Smooth muscle cell (in vitro differentiated cells): ENCODE measurements around the gene IL3RA. TPM values are rescaled to one million over a fixed set of nuclear protein-coding genes. Genes with fewer than 3 reads are reported as not detected.

Source experiments
- DNase-seq: peaks from one replicate; lab custom pipeline; 2025; ENCODE audit not compliant: unreplicated experiment; lab: John Stamatoyannopoulos, UW
- H2AFZ ChIP-seq: fragments of 200-600 bp; sonication (generic); 2 replicates; pipeline ENCODE4 v1.6.0; 2016; ENCODE audit warnings: antibody characterized with exemption, low read depth, mild to moderate bottlenecking
- H3F3A ChIP-seq: fragments of 200-600 bp; sonication (generic); 2 replicates; pipeline ENCODE4 v1.6.0; 2017; ENCODE audit warnings: antibody characterized with exemption, low read depth
- H3K27ac ChIP-seq: fragments of 200-600 bp; sonication (generic); 2 replicates; pipeline ENCODE4 v1.5.1; 2016; ENCODE audit warnings: low read depth, mild to moderate bottlenecking
- H3K27me3 ChIP-seq: fragments of 200-600 bp; sonication (generic); 2 replicates; pipeline ENCODE4 v1.6.1; 2016; ENCODE audit warnings: low read depth, mild to moderate bottlenecking
- H3K36me3 ChIP-seq: fragments of 200-600 bp; sonication (generic); 2 replicates; pipeline ENCODE4 v1.5.1; 2016; ENCODE audit warnings: low read depth
- H3K4me1 ChIP-seq: fragments of 200-600 bp; sonication (generic); 2 replicates; pipeline ENCODE4 v1.5.1; 2016; ENCODE audit warnings: low read depth
- H3K4me2 ChIP-seq: fragments of 200-600 bp; sonication (generic); 2 replicates; pipeline ENCODE4 v1.6.0; 2016; ENCODE audit warnings: mild to moderate bottlenecking
- H3K4me3 ChIP-seq: fragments of 200-600 bp; sonication (generic); 2 replicates; pipeline ENCODE4 v1.5.1; 2016; ENCODE audit warnings: mild to moderate bottlenecking
- H3K79me2 ChIP-seq: fragments of 200-600 bp; sonication (generic); 2 replicates; pipeline ENCODE4 v1.6.0; 2016; ENCODE audit warnings: low read depth, mild to moderate bottlenecking
- H3K9ac ChIP-seq: fragments of 200-600 bp; sonication (generic); 2 replicates; pipeline ENCODE4 v1.6.0; 2016; ENCODE audit warnings: low read depth
- H3K9me3 ChIP-seq: fragments of 200-600 bp; sonication (generic); replicated peaks from 2 replicates; pipeline ENCODE4 v1.5.1; 2016; ENCODE audit warnings: low read depth
- H4K20me1 ChIP-seq: fragments of 200-600 bp; sonication (generic); 2 replicates; pipeline ENCODE4 v1.6.0; 2016; ENCODE audit warnings: low read depth
- WGBS: methylation state at CpG from one replicate; pipeline ENCODE4 v1.1.7; 2016; ENCODE audit warnings: low lambda C conversion rate; 5-methylcytosine and 5-hydroxymethylcytosine counted together
- polyA plus RNA-seq: library from polyadenylated mRNA; unstranded; fragments of >200 nt; fragmentation: Nextera tagmentation; extraction: Ambion mirVana; gene quantifications from 2 replicates; pipeline ENCODE4 v1.2.1, GENCODE V29; 2016
- total RNA-seq: library from RNA; depleted of rRNA; stranded (reverse); fragments of >200 nt; gene quantifications from 2 replicates; pipeline ENCODE4 v1.2.3, GENCODE V29; 2014
- TF ChIP-seq, protein P1 (sequence below): fragments of 200-600 bp; sonication (generic); IDR thresholded peaks from 2 replicates; pipeline ENCODE4 v1.5.1; 2017; ENCODE audit warnings: borderline replicate concordance, mild to moderate bottlenecking, antibody characterized with exemption; ENCODE audit not compliant: insufficient read depth, poor library complexity, severe bottlenecking

Gene IL3RA
- total and polyA plus RNA-seq, 2 experiments from 2014 or later, result 0.24 TPM; not detected in 1

DNA sequence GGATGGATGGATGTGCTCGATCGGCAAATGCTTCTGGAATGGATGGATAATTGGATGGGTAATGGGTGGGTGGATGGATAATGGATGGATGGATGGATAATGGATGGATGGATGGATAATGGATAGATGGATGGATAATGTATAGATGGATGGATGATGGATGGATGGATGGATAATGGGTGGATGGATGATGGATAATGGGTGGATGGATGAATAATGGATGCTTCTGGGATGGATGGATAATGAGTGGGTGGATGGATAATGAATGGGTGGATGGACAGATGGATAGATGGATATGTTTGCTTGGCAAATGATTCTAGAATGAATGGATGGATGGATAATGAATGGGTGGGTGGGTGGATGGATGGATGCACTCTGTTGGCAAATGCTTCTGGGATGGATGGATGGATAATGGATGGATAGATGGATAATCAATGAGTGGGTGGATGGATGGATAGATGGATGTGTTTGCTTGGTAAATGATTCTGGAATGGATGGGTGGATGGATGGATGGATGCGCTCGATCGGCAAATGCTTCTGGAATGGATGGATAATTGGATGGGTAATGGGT, 59.1 kb downstream of the IL3RA start:
- TF ChIP-seq, protein P1, sequence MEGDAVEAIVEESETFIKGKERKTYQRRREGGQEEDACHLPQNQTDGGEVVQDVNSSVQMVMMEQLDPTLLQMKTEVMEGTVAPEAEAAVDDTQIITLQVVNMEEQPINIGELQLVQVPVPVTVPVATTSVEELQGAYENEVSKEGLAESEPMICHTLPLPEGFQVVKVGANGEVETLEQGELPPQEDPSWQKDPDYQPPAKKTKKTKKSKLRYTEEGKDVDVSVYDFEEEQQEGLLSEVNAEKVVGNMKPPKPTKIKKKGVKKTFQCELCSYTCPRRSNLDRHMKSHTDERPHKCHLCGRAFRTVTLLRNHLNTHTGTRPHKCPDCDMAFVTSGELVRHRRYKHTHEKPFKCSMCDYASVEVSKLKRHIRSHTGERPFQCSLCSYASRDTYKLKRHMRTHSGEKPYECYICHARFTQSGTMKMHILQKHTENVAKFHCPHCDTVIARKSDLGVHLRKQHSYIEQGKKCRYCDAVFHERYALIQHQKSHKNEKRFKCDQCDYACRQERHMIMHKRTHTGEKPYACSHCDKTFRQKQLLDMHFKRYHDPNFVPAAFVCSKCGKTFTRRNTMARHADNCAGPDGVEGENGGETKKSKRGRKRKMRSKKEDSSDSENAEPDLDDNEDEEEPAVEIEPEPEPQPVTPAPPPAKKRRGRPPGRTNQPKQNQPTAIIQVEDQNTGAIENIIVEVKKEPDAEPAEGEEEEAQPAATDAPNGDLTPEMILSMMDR, result no peak
- H3K79me2 ChIP-seq, result peaks cover 15% of the 10 kb centered on the region
- peaks cover 17% of the 10 kb centered on the region for H4K20me1 ChIP-seq
- no peak overlapping the region for H3K4me3 ChIP-seq
- H3K4me2 ChIP-seq, result no peak overlapping the region
- no peaks in the 10 kb centered on the region for H3K27me3 ChIP-seq
- DNase-seq, result no peak
- peaks cover 6% of the 10 kb centered on the region for H3F3A ChIP-seq
- H3K9me3 ChIP-seq, result no peaks in the 10 kb centered on the region
- no peaks in the 10 kb centered on the region for H3K36me3 ChIP-seq
- H2AFZ ChIP-seq, result no peak overlapping the region
- H3K9ac ChIP-seq, result no peak overlapping the region
- H3K4me1 ChIP-seq, result peaks cover 8% of the 10 kb centered on the region
- WGBS, result 94% methylated on average over 5 of the region's 5 CpGs
- no peak overlapping the region for H3K27ac ChIP-seq

DNA sequence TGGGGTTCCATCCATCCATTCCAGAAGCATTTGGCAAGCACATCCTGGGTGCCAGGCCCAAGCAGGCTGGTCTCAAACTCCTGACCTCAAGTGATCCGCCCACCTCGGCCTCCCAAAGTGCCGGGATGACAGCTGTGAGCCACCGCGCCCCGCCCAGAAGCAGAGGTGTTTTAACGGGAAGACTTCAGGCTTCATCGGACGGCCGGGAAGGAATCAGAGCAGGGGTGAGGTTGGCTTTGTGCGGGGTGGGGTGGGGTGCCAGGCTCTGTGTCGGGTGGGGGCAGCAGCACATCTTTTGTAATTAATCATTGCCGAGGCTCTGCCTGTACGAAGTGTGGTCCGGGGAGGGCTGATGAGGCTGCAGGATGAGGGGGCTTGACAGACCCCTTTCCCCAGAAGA, 60.4 kb downstream of the IL3RA start:
- Histone ChIP-seq H3K9me3 (no peaks in the 10 kb centered on the region), H3K27me3 (no peaks in the 10 kb centered on the region), H3K9ac (no peak overlapping the region), H3K79me2 (peaks cover 8% of the 10 kb centered on the region), H2AFZ (no peak overlapping the region), H3K4me1 (peaks cover 3% of the 10 kb centered on the region), H3K4me2 (no peak overlapping the region), H3K4me3 (no peak overlapping the region), H3K27ac (no peak overlapping the region), H3F3A (no peaks in the 10 kb centered on the region), H4K20me1 (peaks cover 7% of the 10 kb centered on the region), H3K36me3 (no peaks in the 10 kb centered on the region)
- no peak for DNase-seq
- WGBS, result 88% methylated on average over 15 of the region's 15 CpGs
- TF ChIP-seq, protein P1, result no peak

DNA sequence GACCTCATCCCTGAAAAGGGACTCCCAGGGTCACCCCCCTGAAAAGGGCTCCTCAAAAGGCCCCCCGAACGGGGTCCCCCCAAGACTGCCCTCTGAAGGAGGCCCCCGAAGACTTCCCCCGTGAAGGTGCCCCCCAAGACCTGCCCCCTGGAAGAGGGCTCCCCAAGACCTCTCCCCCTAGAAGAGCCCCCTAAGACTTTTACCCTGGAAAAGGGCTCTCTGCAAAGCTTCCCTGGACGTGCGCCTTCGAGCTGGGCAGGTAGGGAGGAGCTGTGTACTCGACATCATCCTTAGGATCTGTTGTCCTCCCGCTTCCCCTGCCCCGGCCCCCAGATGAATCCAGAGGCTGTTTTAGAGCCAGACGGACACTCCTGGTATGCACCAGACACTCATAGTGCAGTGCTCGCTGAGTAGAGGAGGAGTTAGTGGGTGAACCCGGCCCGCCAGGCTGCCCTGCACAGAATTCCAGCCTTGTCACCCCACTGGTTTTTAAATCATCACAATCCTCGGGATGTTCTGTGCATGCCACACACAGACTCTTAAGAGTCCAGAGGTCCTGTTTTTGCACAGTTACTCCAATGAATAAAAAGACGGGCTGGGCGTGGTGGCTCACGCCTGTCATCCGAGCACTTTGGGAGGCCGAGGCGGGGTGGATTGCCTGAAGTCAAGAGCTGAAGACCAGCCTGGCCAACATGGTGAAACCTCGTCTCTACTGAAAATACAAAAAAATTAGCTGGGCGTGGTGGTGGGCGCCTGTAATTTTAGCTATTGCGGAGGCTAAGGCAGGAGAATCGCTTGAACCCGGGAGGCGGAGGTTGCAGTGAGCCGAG, 61.1 kb downstream of the IL3RA start:
- Histone ChIP-seq H3K27me3 (no peaks in the 10 kb centered on the region), H3K4me2 (no peak overlapping the region), H3K79me2 (peaks cover 8% of the 10 kb centered on the region), H3K4me3 (no peak overlapping the region), H3K9me3 (no peaks in the 10 kb centered on the region), H3K36me3 (no peaks in the 10 kb centered on the region), H3F3A (no peaks in the 10 kb centered on the region), H3K27ac (no peak overlapping the region), H3K4me1 (peaks cover 3% of the 10 kb centered on the region), H4K20me1 (peaks cover 7% of the 10 kb centered on the region), H3K9ac (no peak overlapping the region), H2AFZ (no peak overlapping the region)
- TF ChIP-seq, protein P1, result no peak
- no peak for DNase-seq
- WGBS, result 84% methylated on average over 29 of the region's 29 CpGs
